B cell (primary cell): Measurements from ENCODE around the gene SUGCT. TPM values are rescaled to one million over a fixed set of nuclear protein-coding genes. Genes with fewer than 3 reads are reported as not detected.

Experiments used
- ATAC-seq: fragments of 200-7000 bp; cut with Tn5 transposase; one replicate; pipeline ENCODE4 v1.10.0; 2021; ENCODE audit warnings: low read depth, mild to moderate bottlenecking, moderate number of reproducible peaks, moderate library complexity
- CTCF ChIA-PET: fragments of 350-600 bp; sonication (Branson Sonifier 250); formaldehyde crosslinking; loops from one replicate; lab custom pipeline; 2021; ENCODE audit warnings: antibody characterized with exemption, inconsistent platforms; lab: Charles Lee
- POLR2A ChIA-PET: fragments of 350-600 bp; sonication (Branson Sonifier 250); formaldehyde crosslinking; loops from one replicate; lab custom pipeline; 2021; ENCODE audit warnings: antibody characterized with exemption; lab: Charles Lee
- DNase-seq: peaks from one replicate; pipeline ENCODE4 v3.0.0; 2013
- H2AFZ ChIP-seq: 2 replicates; pipeline ENCODE4 v1.6.1; 2012; ENCODE audit warnings: mild to moderate bottlenecking, low read depth, low read length; ENCODE audit not compliant: insufficient read depth, poor library complexity, severe bottlenecking
- H3K27ac ChIP-seq, 2 donors: 1 replicate in 1 of 2; 2 replicates in 1 of 2; pipeline ENCODE4 v1.5.1; 2012 to 2013; ENCODE audit warnings: low read length in 2 of 2, mild to moderate bottlenecking in 2 of 2, moderate library complexity in 1 of 2
- H3K27me3 ChIP-seq, 4 experiments: fragments of 200-600 bp in 1 of 4; sonication (generic) in 1 of 4; replicated peaks in 1 of 4; 1 replicate in 2 of 4; 2 replicates in 2 of 4; pipeline versions ENCODE4 v1.6.1 to v1.7.0; 2013 to 2016; ENCODE audit warnings: low read length in 3 of 4, mild to moderate bottlenecking in 2 of 4, mixed read lengths in 1 of 4, moderate library complexity in 1 of 4; ENCODE audit not compliant: insufficient read depth in 4 of 4, control insufficient read depth in 3 of 4; ENCODE audit errors: control extremely low read depth in 1 of 4
- H3K36me3 ChIP-seq, 2 experiments: replicated peaks in 1 of 2; 1 replicate in 1 of 2; 2 replicates in 1 of 2; pipeline versions ENCODE4 v1.6.1 to v1.7.1; 2013; ENCODE audit warnings: low read length in 1 of 2; ENCODE audit not compliant: insufficient read depth in 2 of 2, control insufficient read depth in 1 of 2; ENCODE audit errors: control extremely low read depth in 1 of 2, extremely low read depth in 1 of 2
- H3K4me1 ChIP-seq, 2 donors: fragments of 200-600 bp in 1 of 2; sonication (generic) in 1 of 2; 1 replicate in 1 of 2; 2 replicates in 1 of 2; pipeline versions ENCODE4 v1.5.1 to v1.6.1; 2013 to 2017; ENCODE audit warnings: low read length in 2 of 2; ENCODE audit not compliant: control insufficient read depth in 2 of 2, insufficient read depth in 2 of 2
- H3K4me2 ChIP-seq: replicated peaks from 2 replicates; pipeline ENCODE3; 2012; ENCODE audit warnings: mild to moderate bottlenecking, low read depth, low read length; ENCODE audit not compliant: poor library complexity, severe bottlenecking
- H3K4me3 ChIP-seq, 5 experiments: fragments of 200-600 bp in 1 of 5; sonication (generic) in 1 of 5; 1 replicate in 3 of 5; 2 replicates in 2 of 5; pipeline versions ENCODE4 v1.5.1 to v1.7.0; 2011 to 2016; ENCODE audit warnings: low read length in 4 of 5, mild to moderate bottlenecking in 4 of 5, low read depth in 2 of 5, control low read depth in 1 of 5, moderate library complexity in 1 of 5; ENCODE audit not compliant: insufficient read depth in 1 of 5; ENCODE audit errors: control extremely low read depth in 1 of 5, extremely low read depth in 1 of 5
- H3K79me2 ChIP-seq: fragments of 200-600 bp; sonication (generic); one replicate; pipeline ENCODE4 v1.6.0; 2016; ENCODE audit warnings: low read length; ENCODE audit not compliant: control insufficient read depth, insufficient read depth
- H3K9ac ChIP-seq: fragments of 200-600 bp; sonication (generic); 2 replicates; pipeline ENCODE4 v1.6.1; 2017; ENCODE audit warnings: mild to moderate bottlenecking, low read length, moderate library complexity
- H3K9me3 ChIP-seq, 3 donors: one replicate each; pipeline versions ENCODE4 v1.6.1 to v1.7.1; 2013; ENCODE audit warnings: low read length in 2 of 3; ENCODE audit not compliant: control insufficient read depth in 2 of 3, insufficient read depth in 1 of 3; ENCODE audit errors: control extremely low read depth in 1 of 3
- H4K20me1 ChIP-seq: 2 replicates; pipeline ENCODE4 v1.6.0; 2012; ENCODE audit warnings: mild to moderate bottlenecking, low read length; ENCODE audit not compliant: insufficient read depth, control insufficient read depth, poor library complexity, severe bottlenecking
- H3K27ac Mint-ChIP-seq: one replicate; pipeline ENCODE4 v1.8.0; 2021; ENCODE audit warnings: mixed read lengths
- H3K27me3 Mint-ChIP-seq: one replicate; pipeline ENCODE4 v1.8.0; 2021; ENCODE audit warnings: mixed read lengths
- H3K4me1 Mint-ChIP-seq: one replicate; pipeline ENCODE4 v1.8.0; 2021; ENCODE audit warnings: mixed read lengths
- H3K4me3 Mint-ChIP-seq: one replicate; pipeline ENCODE4 v1.8.0; 2021; ENCODE audit warnings: mixed read lengths
- H3K9me3 Mint-ChIP-seq: one replicate; pipeline ENCODE4 v1.8.0; 2022; ENCODE audit warnings: mixed read lengths; ENCODE audit not compliant: insufficient read depth
- EZH2 ChIP-seq: IDR thresholded peaks from 2 replicates; pipeline ENCODE4 v1.6.1; 2012; ENCODE audit warnings: borderline replicate concordance, low read depth, mild to moderate bottlenecking, moderate library complexity, low read length; ENCODE audit not compliant: insufficient read depth, poor library complexity, severe bottlenecking
- WGBS: methylation state at CpG from one replicate; pipeline ENCODE4 v1.1.5; 2013; ENCODE audit warnings: missing lambda C conversion rate; ENCODE audit not compliant: insufficient coverage; 5-methylcytosine and 5-hydroxymethylcytosine counted together
- intact Hi-C: fragments of 100-400 bp; cut with micrococcal nuclease; formaldehyde crosslinking; loops from one replicate; pipeline ENCODE4 v1.10.0; 2022
- polyA plus RNA-seq: library from polyadenylated mRNA; depleted of rRNA; stranded (reverse); fragments of >200 nt; gene quantifications from 2 replicates; pipeline ENCODE4 v1.2.3, GENCODE V29; 2012
- total RNA-seq, 2 donors: library from RNA; stranded (reverse); fragments of 120-200 nt in 1 of 2; gene quantifications; 1 replicate in 1 of 2; 2 replicates in 1 of 2; pipeline versions ENCODE4 v1.2.3 to v1.2.4, GENCODE V29; 2013 to 2022
- TF ChIP-seq, protein P1 (sequence below): fragments of 200-600 bp; IDR thresholded peaks from one replicate; pipeline ENCODE4 v1.8.0; 2022; ENCODE audit warnings: antibody characterized with exemption, mild to moderate bottlenecking

Gene SUGCT
- total and polyA plus RNA-seq, 2 donors (not counting 1 experiment from before 2014, with no cell fraction given): 0.19 to 0.86 TPM

DNA sequence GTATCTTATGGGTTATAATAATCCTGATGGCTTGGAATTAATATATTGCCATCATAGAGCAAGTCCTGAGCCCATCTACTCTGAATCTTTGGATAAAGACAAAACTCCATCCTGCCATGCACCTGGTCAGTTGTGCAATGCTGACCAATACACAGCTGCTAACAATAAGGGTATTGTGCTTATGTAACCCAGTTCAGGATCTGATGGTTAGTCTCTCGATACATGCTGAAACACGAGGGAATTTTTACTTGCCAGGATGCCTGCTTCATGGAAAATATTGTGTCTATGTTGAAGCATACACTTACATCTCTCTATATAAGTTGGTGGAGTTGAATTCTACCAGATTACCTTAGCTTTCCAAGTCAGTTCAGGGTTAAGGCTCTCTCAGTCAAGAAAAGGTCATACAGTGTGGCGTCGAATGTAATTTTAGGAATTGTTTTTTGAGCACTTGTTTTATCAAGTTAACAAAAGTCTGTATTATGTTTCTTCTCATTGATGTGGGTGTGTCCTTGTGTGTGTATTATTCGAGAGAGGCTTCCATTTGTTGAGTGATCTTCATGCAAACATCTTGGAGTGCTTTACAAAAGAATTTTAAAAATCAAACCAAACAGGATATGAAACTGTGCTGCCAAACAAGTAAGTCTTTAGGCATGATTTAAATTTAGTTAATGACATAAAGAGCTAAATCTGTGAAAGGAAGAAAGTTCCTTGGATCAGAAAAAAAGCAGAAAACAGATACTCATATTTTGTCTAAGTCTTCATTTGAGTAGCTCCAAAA, 449.1 kb downstream of the SUGCT start:
- H3K4me3 Mint-ChIP-seq: no peak overlapping the region

More for the DNA sequence above, 449.1 kb downstream of the SUGCT start:
- Histone ChIP-seq H3K4me3 (no peak overlapping the region), H3K4me1 (no peaks in the 10 kb centered on the region), H3K27ac (no peak overlapping the region), H3K36me3 (no peaks in the 10 kb centered on the region), H3K4me2 (no peak overlapping the region), H4K20me1 (no peaks in the 10 kb centered on the region), H3K9me3 (no peaks in the 10 kb centered on the region), H3K27me3 (no peaks in the 10 kb centered on the region), H3K9ac (no peak overlapping the region), H3K79me2 (no peaks in the 10 kb centered on the region), H2AFZ (no peak overlapping the region)
- DNase-seq: no peak
- H3K27me3 Mint-ChIP-seq: no peaks in the 10 kb centered on the region
- intact Hi-C loops: no loop called here
- ATAC-seq: no peak
- no CpG with 5 or more reads among the region's 5 CpGs for WGBS
- no peaks in the 10 kb centered on the region for H3K9me3 Mint-ChIP-seq
- POLR2A ChIA-PET: no interaction called here
- TF ChIP-seq, protein P1, sequence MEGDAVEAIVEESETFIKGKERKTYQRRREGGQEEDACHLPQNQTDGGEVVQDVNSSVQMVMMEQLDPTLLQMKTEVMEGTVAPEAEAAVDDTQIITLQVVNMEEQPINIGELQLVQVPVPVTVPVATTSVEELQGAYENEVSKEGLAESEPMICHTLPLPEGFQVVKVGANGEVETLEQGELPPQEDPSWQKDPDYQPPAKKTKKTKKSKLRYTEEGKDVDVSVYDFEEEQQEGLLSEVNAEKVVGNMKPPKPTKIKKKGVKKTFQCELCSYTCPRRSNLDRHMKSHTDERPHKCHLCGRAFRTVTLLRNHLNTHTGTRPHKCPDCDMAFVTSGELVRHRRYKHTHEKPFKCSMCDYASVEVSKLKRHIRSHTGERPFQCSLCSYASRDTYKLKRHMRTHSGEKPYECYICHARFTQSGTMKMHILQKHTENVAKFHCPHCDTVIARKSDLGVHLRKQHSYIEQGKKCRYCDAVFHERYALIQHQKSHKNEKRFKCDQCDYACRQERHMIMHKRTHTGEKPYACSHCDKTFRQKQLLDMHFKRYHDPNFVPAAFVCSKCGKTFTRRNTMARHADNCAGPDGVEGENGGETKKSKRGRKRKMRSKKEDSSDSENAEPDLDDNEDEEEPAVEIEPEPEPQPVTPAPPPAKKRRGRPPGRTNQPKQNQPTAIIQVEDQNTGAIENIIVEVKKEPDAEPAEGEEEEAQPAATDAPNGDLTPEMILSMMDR: no peak
- TF ChIP-seq EZH2: no peak
- H3K4me1 Mint-ChIP-seq: no peaks in the 10 kb centered on the region
- CTCF ChIA-PET: no interaction called here
- no peak overlapping the region for H3K27ac Mint-ChIP-seq
